Trophoblast cell (in vitro differentiated cells and primary cell): ENCODE results near the gene MRS2. TPM values are rescaled to one million over a fixed set of nuclear protein-coding genes. Genes with fewer than 3 reads are reported as not detected.

ENCODE experiments used
- DNase-seq, 2 donors: peaks; one replicate each; pipeline ENCODE4 v3.0.0-alpha.2; 2016
- H2AFZ ChIP-seq: 2 replicates; pipeline ENCODE4 v1.6.1; 2013; ENCODE audit warnings: low read length, moderate library complexity, mild to moderate bottlenecking; ENCODE audit not compliant: insufficient read depth, poor library complexity
- H2AK5ac ChIP-seq: 2 replicates; pipeline ENCODE4 v1.6.1; 2013; ENCODE audit warnings: mild to moderate bottlenecking, low read length
- H2BK120ac ChIP-seq: 2 replicates; pipeline ENCODE4 v1.6.1; 2013; ENCODE audit warnings: low read length, mild to moderate bottlenecking, moderate library complexity; ENCODE audit not compliant: insufficient read depth, poor library complexity
- H2BK12ac ChIP-seq: 2 replicates; pipeline ENCODE4 v1.6.1; 2013; ENCODE audit warnings: mild to moderate bottlenecking, low read length, moderate library complexity
- H2BK5ac ChIP-seq: 2 replicates; pipeline ENCODE4 v1.6.1; 2013; ENCODE audit warnings: low read length, low read depth, moderate library complexity, mild to moderate bottlenecking; ENCODE audit not compliant: poor library complexity
- H3K14ac ChIP-seq: 2 replicates; pipeline ENCODE4 v1.6.1; 2013; ENCODE audit warnings: mild to moderate bottlenecking, low read length
- H3K18ac ChIP-seq: 2 replicates; pipeline ENCODE4 v1.6.1; 2013; ENCODE audit warnings: mild to moderate bottlenecking, low read length
- H3K23ac ChIP-seq: 2 replicates; pipeline ENCODE4 v1.6.1; 2013; ENCODE audit warnings: low read length
- H3K27ac ChIP-seq: 2 replicates; pipeline ENCODE4 v1.5.1; 2013; ENCODE audit warnings: low read depth, mild to moderate bottlenecking, inconsistent platforms, low read length, moderate library complexity
- H3K27me3 ChIP-seq: 2 replicates; pipeline ENCODE4 v1.6.1; 2013; ENCODE audit warnings: inconsistent platforms, mild to moderate bottlenecking, low read length, moderate library complexity; ENCODE audit not compliant: insufficient read depth
- H3K36me3 ChIP-seq, 2 experiments: 1 replicate in 1 of 2; 2 replicates in 1 of 2; pipeline ENCODE4 v1.6.1; 2013; ENCODE audit warnings: low read length in 2 of 2, mild to moderate bottlenecking in 2 of 2, moderate library complexity in 1 of 2; ENCODE audit not compliant: insufficient read depth in 2 of 2, control insufficient read depth in 1 of 2
- H3K4ac ChIP-seq: 2 replicates; pipeline ENCODE4 v1.6.1; 2013; ENCODE audit warnings: low read depth, mild to moderate bottlenecking, low read length, moderate library complexity
- H3K4me1 ChIP-seq, 2 experiments: 1 replicate in 1 of 2; 2 replicates in 1 of 2; pipeline ENCODE4 v1.6.1; 2013; ENCODE audit warnings: low read length in 2 of 2, mild to moderate bottlenecking in 2 of 2, moderate library complexity in 1 of 2; ENCODE audit not compliant: insufficient read depth in 2 of 2, control insufficient read depth in 1 of 2
- H3K4me2 ChIP-seq: 2 replicates; pipeline ENCODE4 v1.6.1; 2013; ENCODE audit warnings: inconsistent platforms, mild to moderate bottlenecking, low read length, moderate library complexity
- H3K4me3 ChIP-seq: 2 replicates; pipeline ENCODE4 v1.5.1; 2013; ENCODE audit warnings: mild to moderate bottlenecking, low read depth, low read length, inconsistent platforms
- H3K79me1 ChIP-seq: one replicate; pipeline ENCODE4 v1.6.1; 2013; ENCODE audit warnings: low read length
- H3K79me2 ChIP-seq: 2 replicates; pipeline ENCODE4 v1.6.1; 2013; ENCODE audit warnings: low read length, mild to moderate bottlenecking; ENCODE audit not compliant: control insufficient read depth, insufficient read depth, poor library complexity
- H3K9ac ChIP-seq: 2 replicates; pipeline ENCODE4 v1.6.1; 2013; ENCODE audit warnings: mild to moderate bottlenecking, low read length
- H3K9me3 ChIP-seq: 2 replicates; pipeline ENCODE4 v1.6.1; 2013; ENCODE audit warnings: low read depth, mild to moderate bottlenecking, control low read depth, inconsistent platforms, low read length; ENCODE audit not compliant: insufficient read depth
- H4K12ac ChIP-seq: 2 replicates; pipeline ENCODE4 v1.6.1; 2013; ENCODE audit warnings: low read depth, mild to moderate bottlenecking, low read length, moderate library complexity
- H4K8ac ChIP-seq: 2 replicates; pipeline ENCODE4 v1.6.1; 2013; ENCODE audit warnings: low read depth, mild to moderate bottlenecking, low read length, moderate library complexity
- H4K91ac ChIP-seq: one replicate; pipeline ENCODE4 v1.6.1; 2013; ENCODE audit warnings: low read depth, mild to moderate bottlenecking, low read length, moderate library complexity
- WGBS: extraction: QIAGEN DNeasy Blood & Tissue Kit; methylation state at CpG from one replicate; pipeline ENCODE4 v1.1.7; 2013; ENCODE audit warnings: missing lambda C conversion rate; ENCODE audit not compliant: insufficient read length, insufficient coverage; ENCODE audit errors: extremely low coverage; 5-methylcytosine and 5-hydroxymethylcytosine counted together
- polyA plus RNA-seq: library from polyadenylated mRNA; stranded (reverse); fragments of 200-250 nt; gene quantifications from 2 replicates; pipeline ENCODE4 v1.2.3, GENCODE V29; 2013

The MRS2 gene, protein sequence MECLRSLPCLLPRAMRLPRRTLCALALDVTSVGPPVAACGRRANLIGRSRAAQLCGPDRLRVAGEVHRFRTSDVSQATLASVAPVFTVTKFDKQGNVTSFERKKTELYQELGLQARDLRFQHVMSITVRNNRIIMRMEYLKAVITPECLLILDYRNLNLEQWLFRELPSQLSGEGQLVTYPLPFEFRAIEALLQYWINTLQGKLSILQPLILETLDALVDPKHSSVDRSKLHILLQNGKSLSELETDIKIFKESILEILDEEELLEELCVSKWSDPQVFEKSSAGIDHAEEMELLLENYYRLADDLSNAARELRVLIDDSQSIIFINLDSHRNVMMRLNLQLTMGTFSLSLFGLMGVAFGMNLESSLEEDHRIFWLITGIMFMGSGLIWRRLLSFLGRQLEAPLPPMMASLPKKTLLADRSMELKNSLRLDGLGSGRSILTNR
- 20.4 and 21.3 TPM in 2 replicates for polyA plus RNA-seq

DNA sequence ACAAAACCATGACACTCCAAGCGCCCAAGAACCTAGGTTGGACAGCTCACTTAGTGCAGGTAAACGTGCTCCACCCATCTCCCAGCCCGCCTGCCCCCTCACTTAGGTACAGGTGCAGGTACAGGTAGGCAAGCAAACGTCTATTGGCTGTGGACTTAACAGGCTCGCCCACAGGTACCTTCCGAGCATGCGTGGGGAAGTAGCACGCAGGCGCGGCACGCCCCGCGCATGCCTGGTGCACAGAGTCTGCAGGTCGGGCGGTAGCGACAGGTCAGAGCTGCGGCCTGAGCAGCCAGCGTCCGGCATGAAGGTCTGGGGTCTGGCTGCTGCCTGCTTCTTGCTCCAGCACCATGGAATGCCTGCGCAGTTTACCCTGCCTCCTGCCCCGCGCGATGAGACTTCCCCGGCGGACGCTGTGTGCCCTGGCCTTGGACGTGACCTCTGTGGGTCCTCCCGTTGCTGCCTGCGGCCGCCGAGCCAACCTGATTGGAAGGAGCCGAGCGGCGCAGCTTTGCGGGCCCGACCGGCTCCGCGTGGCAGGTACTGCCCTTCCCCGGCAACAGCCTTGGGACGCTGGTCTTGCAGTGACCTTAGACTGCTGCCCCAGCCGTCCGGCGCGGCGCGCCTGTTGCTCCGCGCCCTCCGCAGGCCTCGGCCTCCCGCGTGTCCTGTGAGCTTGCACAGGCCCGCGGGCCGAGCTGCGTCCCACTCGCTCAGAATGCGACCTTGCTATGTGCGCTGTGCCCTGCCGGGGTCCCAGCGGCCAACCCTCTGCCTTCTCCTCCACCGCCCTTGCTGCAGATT lies at the start of gene MRS2:
Gene MRS2, plus strand, starts transcription at position 240 of the 804 bp plus-strand sequence. Its CDS starts 111 bp downstream, at position 351.
- peak within 1 kb of the TSS; percentile 66 for H3K18ac ChIP-seq
- H4K91ac ChIP-seq = peak within 1 kb of the TSS; percentile 56
- peak within 1 kb of the TSS; percentile 94 for H3K4ac ChIP-seq
- peak within 1 kb of the TSS; percentile 89 for H4K8ac ChIP-seq
- peak within 1 kb of the TSS; percentile 13 for H3K27ac ChIP-seq
- H2BK12ac ChIP-seq = no peak within 1 kb of the TSS
- no peaks in the 10 kb centered on the region for H3K27me3 ChIP-seq
- peak; percentile 96 to 97 for DNase-seq
- peak within 1 kb of the TSS; percentile 80 for H3K14ac ChIP-seq
- WGBS = no CpG with 5 or more reads among the region's 63 CpGs
- peak within 1 kb of the TSS; percentile 60 for H2BK120ac ChIP-seq
- peak within 1 kb of the TSS; percentile 55 for H4K12ac ChIP-seq
- H3K79me1 ChIP-seq = peaks cover 5% of the 10 kb centered on the region
- peaks cover 6% of the 10 kb centered on the region for H3K79me2 ChIP-seq
- peak within 1 kb of the TSS; percentile 67 for H3K9ac ChIP-seq
- no peak within 1 kb of the TSS for H2AK5ac ChIP-seq
- H3K4me2 ChIP-seq = peak within 1 kb of the TSS; percentile 82
- peak within 1 kb of the TSS; percentile 42 for H2BK5ac ChIP-seq
- H3K4me3 ChIP-seq = peak within 1 kb of the TSS; percentile 93
- peak within 1 kb of the TSS; percentile 90 for H2AFZ ChIP-seq
- no peak within 1 kb of the TSS for H3K23ac ChIP-seq
- H3K36me3 ChIP-seq = peaks cover 3 to 9% of the 10 kb centered on the region in 2 experiments
- H3K9me3 ChIP-seq = no peaks in the 10 kb centered on the region
- peaks cover 4 to 6% of the 10 kb centered on the region in 2 experiments for H3K4me1 ChIP-seq

DNA sequence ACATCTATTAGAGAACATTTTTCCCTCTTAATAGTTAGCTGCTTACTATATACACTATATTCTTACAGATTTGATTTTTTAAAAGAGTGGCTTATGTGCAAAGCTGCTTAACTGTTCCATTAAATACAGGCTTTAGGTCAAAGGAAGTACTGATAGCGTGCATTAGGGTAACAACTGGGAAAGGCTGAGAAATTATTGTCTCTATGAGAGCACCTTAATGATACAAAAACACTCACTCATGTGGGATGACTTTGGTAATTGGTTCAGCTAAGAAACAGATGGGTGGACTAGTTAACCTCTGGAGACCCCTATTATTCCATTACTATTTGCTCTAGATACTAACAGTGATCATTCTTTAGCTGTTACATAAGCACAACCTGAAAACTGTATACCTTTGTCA lies 48.9 kb upstream of the MRS2 start:
- Histone ChIP-seq H3K36me3 (no peaks in the 10 kb centered on the region), H2AK5ac (no peak overlapping the region), H3K18ac (no peak overlapping the region), H3K4ac (no peak overlapping the region), H3K9me3 (peaks cover 5% of the 10 kb centered on the region), H4K91ac (no peak overlapping the region), H3K27ac (no peak overlapping the region), H3K79me1 (no peaks in the 10 kb centered on the region), H3K79me2 (no peaks in the 10 kb centered on the region), H3K9ac (no peak overlapping the region), H4K12ac (no peak overlapping the region), H3K23ac (no peak overlapping the region), H2AFZ (no peak overlapping the region), H3K4me1 (no peaks in the 10 kb centered on the region), H2BK120ac (no peak overlapping the region), H3K27me3 (no peaks in the 10 kb centered on the region), H4K8ac (no peak overlapping the region), H3K4me3 (no peak overlapping the region), H3K14ac (no peak overlapping the region), H2BK5ac (no peak overlapping the region), H2BK12ac (no peak overlapping the region), H3K4me2 (no peak overlapping the region)
- no CpG with 5 or more reads among the region's 1 CpG for WGBS
- DNase-seq = no peak

DNA sequence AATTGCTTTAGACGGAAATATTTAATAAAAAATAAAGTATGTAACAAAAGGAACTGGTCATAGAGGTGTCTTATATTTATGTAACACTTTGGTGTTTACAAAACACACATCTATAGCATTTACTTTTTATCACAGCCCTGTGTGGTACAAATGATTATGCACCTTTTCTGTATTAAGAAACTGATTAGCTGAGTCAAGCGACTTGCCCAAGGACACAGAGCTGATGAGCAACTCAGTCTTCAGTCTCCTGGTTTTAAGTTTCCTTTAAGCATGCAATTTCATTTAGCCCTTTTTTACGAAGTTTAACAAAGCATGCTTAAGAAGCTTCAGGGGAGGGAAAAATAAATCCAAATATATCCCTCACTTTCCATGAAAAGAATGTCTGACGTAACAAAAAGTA lies 47.3 kb upstream of the MRS2 start:
- no peak overlapping the region for H2AFZ ChIP-seq
- H3K14ac ChIP-seq = no peak overlapping the region
- H2BK120ac ChIP-seq = no peak overlapping the region
- no peaks in the 10 kb centered on the region for H3K36me3 ChIP-seq
- WGBS = no CpG with 5 or more reads among the region's 4 CpGs
- no peak overlapping the region for H3K9ac ChIP-seq
- no peak overlapping the region for H4K8ac ChIP-seq
- no peak overlapping the region for H2AK5ac ChIP-seq
- H3K4ac ChIP-seq = no peak overlapping the region
- H2BK5ac ChIP-seq = no peak overlapping the region
- no peak overlapping the region for H3K4me2 ChIP-seq
- no peak for DNase-seq
- peaks cover 0 to 3% of the 10 kb centered on the region in 2 experiments for H3K4me1 ChIP-seq
- H3K27me3 ChIP-seq = no peaks in the 10 kb centered on the region
- H3K4me3 ChIP-seq = no peak overlapping the region
- no peak overlapping the region for H4K91ac ChIP-seq
- no peak overlapping the region for H2BK12ac ChIP-seq
- no peak overlapping the region for H3K18ac ChIP-seq
- no peak overlapping the region for H3K23ac ChIP-seq
- no peaks in the 10 kb centered on the region for H3K79me1 ChIP-seq
- H3K79me2 ChIP-seq = no peaks in the 10 kb centered on the region
- H4K12ac ChIP-seq = no peak overlapping the region
- no peak overlapping the region for H3K27ac ChIP-seq
- peaks cover 5% of the 10 kb centered on the region for H3K9me3 ChIP-seq

DNA sequence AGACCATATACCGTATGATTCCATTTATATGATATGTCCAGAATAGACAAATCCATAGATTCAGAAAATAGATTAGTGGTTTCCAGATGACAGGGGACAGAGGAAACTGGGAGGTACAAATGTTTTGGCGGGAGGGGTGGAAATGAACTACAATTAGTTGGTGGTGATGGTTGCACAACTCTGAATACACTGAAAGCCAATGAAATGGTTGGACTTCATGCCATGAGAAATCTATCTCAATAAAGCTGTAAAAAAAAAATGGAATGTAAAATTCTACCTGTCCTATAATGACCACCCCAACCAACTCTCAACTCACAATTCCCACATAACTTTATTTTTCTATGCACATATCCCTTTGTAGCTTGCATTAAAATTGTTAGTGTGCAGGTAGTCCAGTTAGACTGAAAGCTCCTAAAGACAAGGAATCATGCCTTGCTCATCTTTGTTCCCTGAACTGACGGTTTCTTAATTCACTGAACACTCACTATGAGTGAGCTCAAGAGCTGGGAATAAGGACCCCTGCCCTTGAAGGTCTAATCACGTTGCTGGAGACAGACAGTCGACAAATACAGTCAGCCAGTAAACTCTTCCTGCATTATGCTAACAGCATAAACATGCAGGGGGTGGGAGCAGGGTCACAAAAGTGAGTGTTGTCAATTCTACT lies 46.3 kb upstream of the MRS2 start:
- no peak overlapping the region for H3K18ac ChIP-seq
- H3K4ac ChIP-seq = no peak overlapping the region
- no peak overlapping the region for H4K91ac ChIP-seq
- H3K9me3 ChIP-seq = peaks cover 5% of the 10 kb centered on the region
- H3K4me1 ChIP-seq = peaks cover 0 to 3% of the 10 kb centered on the region in 2 experiments
- no peak overlapping the region for H3K23ac ChIP-seq
- H3K79me1 ChIP-seq = no peaks in the 10 kb centered on the region
- H3K14ac ChIP-seq = no peak overlapping the region
- no peak overlapping the region for H4K8ac ChIP-seq
- no CpG with 5 or more reads among the region's 5 CpGs for WGBS
- H2AFZ ChIP-seq = no peak overlapping the region
- H4K12ac ChIP-seq = no peak overlapping the region
- H3K4me2 ChIP-seq = no peak overlapping the region
- no peak overlapping the region for H2BK12ac ChIP-seq
- no peaks in the 10 kb centered on the region for H3K36me3 ChIP-seq
- H3K79me2 ChIP-seq = no peaks in the 10 kb centered on the region
- H3K4me3 ChIP-seq = no peak overlapping the region
- no peak overlapping the region for H2BK120ac ChIP-seq
- H2AK5ac ChIP-seq = no peak overlapping the region
- no peak overlapping the region for H3K27ac ChIP-seq
- DNase-seq = no peak
- H3K9ac ChIP-seq = no peak overlapping the region
- H2BK5ac ChIP-seq = no peak overlapping the region
- H3K27me3 ChIP-seq = no peaks in the 10 kb centered on the region
